HEK293 (cell line): ENCODE results near the gene ETF1.

Source experiments
- CTCF ChIA-PET: fragments of 350-600 bp; formaldehyde crosslinking; extraction: SDS; loops from one replicate; lab custom pipeline; 2021; ENCODE audit warnings: antibody characterized with exemption; lab: Yijun Ruan, JAX
- POLR2A ChIA-PET: fragments of 300-600 bp; formaldehyde crosslinking; extraction: SDS; loops from one replicate; lab custom pipeline; 2020; ENCODE audit warnings: antibody characterized with exemption, inconsistent platforms; lab: Yijun Ruan, JAX
- H3K27ac ChIP-seq: fragments of 200-500 bp; sonication (Bioruptor generic); 2 replicates; pipeline ENCODE4 v1.5.1; 2014; ENCODE audit warnings: low read depth, low read length, control low read depth, inconsistent platforms; ENCODE audit errors: extremely low read depth
- H3K36me3 ChIP-seq, 2 experiments: fragments of 200-500 bp in 1 of 2; sonication (Bioruptor generic) in 1 of 2; 1 replicate in 1 of 2; 2 replicates in 1 of 2; pipeline ENCODE4 v1.5.1; 2014 to 2017; ENCODE audit warnings: inconsistent platforms in 2 of 2, low read length in 2 of 2; ENCODE audit not compliant: control insufficient read depth in 2 of 2, insufficient read depth in 1 of 2
- H3K4me1 ChIP-seq: fragments of 200-500 bp; sonication (Bioruptor generic); 2 replicates; pipeline ENCODE4 v1.5.1; 2014; ENCODE audit warnings: mild to moderate bottlenecking, low read length, inconsistent platforms; ENCODE audit not compliant: control insufficient read depth, insufficient read depth
- H3K4me3 ChIP-seq: 2 replicates; pipeline ENCODE4 v1.5.1; 2011; ENCODE audit warnings: low read depth, mild to moderate bottlenecking, control low read depth, low read length, moderate library complexity
- H3K9me3 ChIP-seq: fragments of 200-500 bp; sonication (Bioruptor generic); 2 replicates; pipeline ENCODE4 v1.5.1; 2014; ENCODE audit warnings: low read depth, low read length, inconsistent platforms; ENCODE audit not compliant: control insufficient read depth, insufficient read depth
- HOXD13 ChIP-seq: sonication (generic); formaldehyde crosslinking; IDR thresholded peaks from 2 replicates; pipeline ENCODE4 v1.8.0; 2022; ENCODE audit warnings: missing genetic modification reagents, borderline replicate concordance
- KLF9 ChIP-seq: fragments of 450-650 bp; formaldehyde crosslinking; IDR thresholded peaks from 2 replicates; pipeline ENCODE4 v1.5.1; 2016; ENCODE audit warnings: missing biosample characterization, missing genetic modification characterization, low read depth
- SP3 ChIP-seq: fragments of 450-650 bp; formaldehyde crosslinking; IDR thresholded peaks from 2 replicates; pipeline ENCODE4 v1.5.1; 2016; ENCODE audit warnings: missing biosample characterization, missing genetic modification characterization
- ZFP37 ChIP-seq: fragments of 450-650 bp; formaldehyde crosslinking; IDR thresholded peaks from 2 replicates; pipeline ENCODE4 v1.5.1; 2016; ENCODE audit warnings: missing biosample characterization, missing genetic modification characterization
- ZNF223 ChIP-seq: fragments of 450-650 bp; formaldehyde crosslinking; IDR thresholded peaks from 2 replicates; pipeline ENCODE4 v1.5.1; 2016; ENCODE audit warnings: missing biosample characterization, missing genetic modification characterization
- ZNF248 ChIP-seq: fragments of 450-650 bp; formaldehyde crosslinking; IDR thresholded peaks from 2 replicates; pipeline ENCODE4 v1.5.1; 2017; ENCODE audit warnings: missing biosample characterization, missing genetic modification characterization
- ZNF558 ChIP-seq: fragments of 450-650 bp; formaldehyde crosslinking; IDR thresholded peaks from 2 replicates; pipeline ENCODE4 v1.5.1; 2016; ENCODE audit warnings: missing biosample characterization, missing genetic modification characterization
- ZNF621 ChIP-seq: fragments of 450-650 bp; formaldehyde crosslinking; IDR thresholded peaks from 2 replicates; pipeline ENCODE4 v1.5.1; 2017; ENCODE audit warnings: missing biosample characterization, missing genetic modification characterization
- ZNF658 ChIP-seq: fragments of 450-650 bp; formaldehyde crosslinking; IDR thresholded peaks from 2 replicates; pipeline ENCODE4; 2016; ENCODE audit warnings: missing biosample characterization, missing genetic modification characterization
- ZNF670 ChIP-seq: fragments of 450-650 bp; formaldehyde crosslinking; IDR thresholded peaks from 2 replicates; pipeline ENCODE4 v1.5.1; 2016; ENCODE audit warnings: missing biosample characterization, missing genetic modification characterization, low read depth
- ZNF837 ChIP-seq: fragments of 450-650 bp; formaldehyde crosslinking; IDR thresholded peaks from 2 replicates; pipeline ENCODE4 v1.5.1; 2016; ENCODE audit warnings: missing biosample characterization, missing genetic modification characterization
- TF ChIP-seq, protein P1 (sequence below): fragments of 450-650 bp; formaldehyde crosslinking; IDR thresholded peaks from 2 replicates; pipeline ENCODE4 v1.5.1; 2016; ENCODE audit warnings: missing biosample characterization, missing genetic modification characterization
- TF ChIP-seq, protein P2 (sequence below): fragments of 450-650 bp; formaldehyde crosslinking; IDR thresholded peaks from 2 replicates; pipeline ENCODE4 v1.5.1; 2016; ENCODE audit warnings: missing biosample characterization, missing genetic modification characterization
- TF ChIP-seq, protein P3 (sequence below): fragments of 450-650 bp; formaldehyde crosslinking; IDR thresholded peaks from 2 replicates; pipeline ENCODE4 v1.5.1; 2017; ENCODE audit warnings: missing biosample characterization, missing genetic modification characterization
- TF ChIP-seq, protein P4 (sequence below): fragments of 450-650 bp; IDR thresholded peaks from 2 replicates; pipeline ENCODE4 v1.5.1; 2018; ENCODE audit warnings: missing biosample characterization, mild to moderate bottlenecking, missing genetic modification characterization

ETF1 gene

DNA sequence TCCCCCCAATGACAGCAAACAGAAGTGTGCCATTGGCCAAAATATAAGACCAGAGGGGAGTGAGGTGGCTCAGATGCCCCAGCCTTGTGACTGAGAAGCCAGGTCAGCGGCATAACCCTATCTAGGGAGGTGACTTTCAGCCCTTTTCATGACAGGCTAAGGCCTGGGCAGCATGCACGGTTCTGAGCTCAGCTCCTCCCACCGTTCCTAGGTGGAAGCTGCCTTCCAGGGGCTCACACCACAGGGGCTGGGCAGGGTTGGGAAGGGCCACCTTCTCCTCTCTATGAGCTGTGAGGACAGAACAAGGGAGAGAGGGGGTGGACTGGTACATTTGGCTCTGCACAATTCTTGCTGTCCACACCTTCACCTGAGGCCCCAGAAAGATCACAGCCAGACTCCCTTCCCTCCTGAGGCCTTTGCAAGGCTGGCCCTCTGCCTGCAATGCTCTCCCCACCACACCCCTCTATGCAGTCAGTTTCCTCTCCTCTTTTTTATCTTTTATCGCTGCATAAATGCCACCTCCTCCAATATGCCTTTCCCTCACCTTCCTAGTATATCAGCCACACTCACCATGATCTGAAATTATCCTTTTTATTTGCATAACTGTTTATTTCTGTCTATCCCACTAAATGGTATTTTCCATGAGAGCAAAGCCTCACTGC is 82.9 kb downstream of the ETF1 start:
- CTCF ChIA-PET, result interaction anchor here (0.9 to 6.4 kb wide), 2 partner anchors 10 to 51 kb away, joined by 3 to 57 read pairs; no protein-coding TSS in a partner anchor
- TF ChIP-seq, protein P1, sequence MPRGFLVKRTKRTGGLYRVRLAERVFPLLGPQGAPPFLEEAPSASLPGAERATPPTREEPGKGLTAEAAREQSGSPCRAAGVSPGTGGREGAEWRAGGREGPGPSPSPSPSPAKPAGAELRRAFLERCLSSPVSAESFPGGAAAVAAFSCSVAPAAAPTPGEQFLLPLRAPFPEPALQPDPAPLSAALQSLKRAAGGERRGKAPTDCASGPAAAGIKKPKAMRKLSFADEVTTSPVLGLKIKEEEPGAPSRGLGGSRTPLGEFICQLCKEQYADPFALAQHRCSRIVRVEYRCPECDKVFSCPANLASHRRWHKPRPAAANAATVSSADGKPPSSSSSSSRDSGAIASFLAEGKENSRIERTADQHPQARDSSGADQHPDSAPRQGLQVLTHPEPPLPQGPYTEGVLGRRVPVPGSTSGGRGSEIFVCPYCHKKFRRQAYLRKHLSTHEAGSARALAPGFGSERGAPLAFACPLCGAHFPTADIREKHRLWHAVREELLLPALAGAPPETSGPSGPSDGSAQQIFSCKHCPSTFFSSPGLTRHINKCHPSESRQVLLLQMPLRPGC (tag by site-specific recombination), result no peak
- TF ChIP-seq, protein P2, sequence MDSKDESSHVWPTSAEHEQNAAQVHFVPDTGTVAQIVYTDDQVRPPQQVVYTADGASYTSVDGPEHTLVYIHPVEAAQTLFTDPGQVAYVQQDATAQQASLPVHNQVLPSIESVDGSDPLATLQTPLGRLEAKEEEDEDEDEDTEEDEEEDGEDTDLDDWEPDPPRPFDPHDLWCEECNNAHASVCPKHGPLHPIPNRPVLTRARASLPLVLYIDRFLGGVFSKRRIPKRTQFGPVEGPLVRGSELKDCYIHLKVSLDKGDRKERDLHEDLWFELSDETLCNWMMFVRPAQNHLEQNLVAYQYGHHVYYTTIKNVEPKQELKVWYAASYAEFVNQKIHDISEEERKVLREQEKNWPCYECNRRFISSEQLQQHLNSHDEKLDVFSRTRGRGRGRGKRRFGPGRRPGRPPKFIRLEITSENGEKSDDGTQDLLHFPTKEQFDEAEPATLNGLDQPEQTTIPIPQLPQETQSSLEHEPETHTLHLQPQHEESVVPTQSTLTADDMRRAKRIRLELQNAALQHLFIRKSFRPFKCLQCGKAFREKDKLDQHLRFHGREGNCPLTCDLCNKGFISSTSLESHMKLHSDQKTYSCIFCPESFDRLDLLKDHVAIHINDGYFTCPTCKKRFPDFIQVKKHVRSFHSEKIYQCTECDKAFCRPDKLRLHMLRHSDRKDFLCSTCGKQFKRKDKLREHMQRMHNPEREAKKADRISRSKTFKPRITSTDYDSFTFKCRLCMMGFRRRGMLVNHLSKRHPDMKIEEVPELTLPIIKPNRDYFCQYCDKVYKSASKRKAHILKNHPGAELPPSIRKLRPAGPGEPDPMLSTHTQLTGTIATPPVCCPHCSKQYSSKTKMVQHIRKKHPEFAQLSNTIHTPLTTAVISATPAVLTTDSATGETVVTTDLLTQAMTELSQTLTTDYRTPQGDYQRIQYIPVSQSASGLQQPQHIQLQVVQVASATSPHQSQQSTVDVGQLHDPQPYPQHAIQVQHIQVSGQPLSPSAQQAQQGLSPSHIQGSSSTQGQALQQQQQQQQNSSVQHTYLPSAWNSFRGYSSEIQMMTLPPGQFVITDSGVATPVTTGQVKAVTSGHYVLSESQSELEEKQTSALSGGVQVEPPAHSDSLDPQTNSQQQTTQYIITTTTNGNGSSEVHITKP (tag by site-specific recombination), result peak; percentile 75
- TF ChIP-seq ZNF658 (tag by site-specific recombination), result no peak
- no peak for TF ChIP-seq HOXD13 (CRISPR knock-in tag)
- TF ChIP-seq ZNF621 (tag by site-specific recombination), result no peak
- TF ChIP-seq, all 188 proteins: peak for 1
- no peaks in the 10 kb centered on the region for H3K36me3 ChIP-seq
- H3K4me1 ChIP-seq, result peaks cover 4% of the 10 kb centered on the region; the same call in 1 of the 2 replicates
- POLR2A ChIA-PET, result no interaction called here
- H3K4me3 ChIP-seq, result no peak overlapping the region
- H3K9me3 ChIP-seq, result no peaks in the 10 kb centered on the region
- no peak overlapping the region for H3K27ac ChIP-seq

DNA sequence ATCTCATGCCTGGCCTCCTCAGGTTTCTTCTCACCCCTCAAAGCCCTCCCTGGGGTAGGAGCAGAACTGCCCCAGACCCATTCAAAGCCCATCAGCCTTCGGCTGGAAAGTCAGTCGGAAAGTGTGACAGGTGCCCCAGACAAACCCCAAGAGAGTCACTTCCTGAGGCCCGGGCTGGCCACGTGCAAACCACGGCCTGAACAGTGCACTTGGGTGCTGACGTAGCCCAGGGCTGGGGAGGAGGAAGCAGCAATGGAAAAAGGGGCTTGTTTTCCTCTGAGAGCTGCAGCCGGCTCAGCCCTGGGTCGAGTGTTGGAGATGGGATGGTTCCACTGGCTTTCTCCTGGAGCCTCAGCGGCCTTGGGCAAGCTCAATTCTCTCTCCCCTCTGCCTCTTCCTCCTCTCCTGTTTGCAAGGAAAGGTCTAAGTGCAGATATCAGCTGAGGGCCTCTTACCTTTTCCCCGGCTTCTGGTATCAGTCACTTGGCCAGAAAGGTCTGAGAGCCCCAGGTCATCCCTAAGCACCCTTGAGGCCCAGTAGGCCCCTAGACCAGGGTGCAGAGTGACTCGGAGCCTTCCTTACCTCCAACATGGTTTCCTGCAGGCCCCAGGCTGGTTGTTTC is 83.6 kb downstream of the ETF1 start:
- no peak for TF ChIP-seq ZNF670 (tag by site-specific recombination)
- TF ChIP-seq ZNF558 (tag by site-specific recombination), result no peak
- TF ChIP-seq KLF9, result no peak
- TF ChIP-seq ZNF223 (tag by site-specific recombination), result no peak
- TF ChIP-seq, protein P3, sequence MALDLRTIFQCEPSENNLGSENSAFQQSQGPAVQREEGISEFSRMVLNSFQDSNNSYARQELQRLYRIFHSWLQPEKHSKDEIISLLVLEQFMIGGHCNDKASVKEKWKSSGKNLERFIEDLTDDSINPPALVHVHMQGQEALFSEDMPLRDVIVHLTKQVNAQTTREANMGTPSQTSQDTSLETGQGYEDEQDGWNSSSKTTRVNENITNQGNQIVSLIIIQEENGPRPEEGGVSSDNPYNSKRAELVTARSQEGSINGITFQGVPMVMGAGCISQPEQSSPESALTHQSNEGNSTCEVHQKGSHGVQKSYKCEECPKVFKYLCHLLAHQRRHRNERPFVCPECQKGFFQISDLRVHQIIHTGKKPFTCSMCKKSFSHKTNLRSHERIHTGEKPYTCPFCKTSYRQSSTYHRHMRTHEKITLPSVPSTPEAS (tag by site-specific recombination), result no peak
- no peak for TF ChIP-seq ZNF248 (tag by site-specific recombination)
- no peak for TF ChIP-seq ZFP37 (tag by site-specific recombination)
- no peak for TF ChIP-seq SP3
- TF ChIP-seq ZNF837, result no peak
- TF ChIP-seq, protein P4, sequence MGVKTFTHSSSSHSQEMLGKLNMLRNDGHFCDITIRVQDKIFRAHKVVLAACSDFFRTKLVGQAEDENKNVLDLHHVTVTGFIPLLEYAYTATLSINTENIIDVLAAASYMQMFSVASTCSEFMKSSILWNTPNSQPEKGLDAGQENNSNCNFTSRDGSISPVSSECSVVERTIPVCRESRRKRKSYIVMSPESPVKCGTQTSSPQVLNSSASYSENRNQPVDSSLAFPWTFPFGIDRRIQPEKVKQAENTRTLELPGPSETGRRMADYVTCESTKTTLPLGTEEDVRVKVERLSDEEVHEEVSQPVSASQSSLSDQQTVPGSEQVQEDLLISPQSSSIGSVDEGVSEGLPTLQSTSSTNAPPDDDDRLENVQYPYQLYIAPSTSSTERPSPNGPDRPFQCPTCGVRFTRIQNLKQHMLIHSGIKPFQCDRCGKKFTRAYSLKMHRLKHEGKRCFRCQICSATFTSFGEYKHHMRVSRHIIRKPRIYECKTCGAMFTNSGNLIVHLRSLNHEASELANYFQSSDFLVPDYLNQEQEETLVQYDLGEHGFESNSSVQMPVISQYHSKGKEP (tag by site-specific recombination), result no peak
- Histone ChIP-seq H3K9me3 (no peaks in the 10 kb centered on the region), H3K36me3 (no peaks in the 10 kb centered on the region), H3K27ac (no peak overlapping the region), H3K4me1 (peaks cover 4% of the 10 kb centered on the region; the same call in 1 of the 2 replicates), H3K4me3 (no peak overlapping the region)
- ChIA-PET CTCF (no interaction called here), POLR2A (no interaction called here)
